Endothelial cell (in vitro differentiated cells): ENCODE data around the gene DHRS7C. TPM values are rescaled to one million over a fixed set of nuclear protein-coding genes. Genes with fewer than 3 reads are reported as not detected.

Source experiments
- DNase-seq: peaks from one replicate; pipeline ENCODE4 v3.0.0; 2021; ENCODE audit warnings: low spot score
- H3K27ac Mint-ChIP-seq: one replicate; pipeline ENCODE4 v1.8.0; 2021; ENCODE audit warnings: mixed read lengths, inconsistent platforms; ENCODE audit not compliant: unreplicated experiment
- H3K27me3 Mint-ChIP-seq: one replicate; pipeline ENCODE4 v1.8.0; 2021; ENCODE audit warnings: mild to moderate bottlenecking, moderate library complexity, mixed read lengths, inconsistent platforms; ENCODE audit not compliant: unreplicated experiment
- H3K36me3 Mint-ChIP-seq: one replicate; pipeline ENCODE4 v1.8.0; 2021; ENCODE audit warnings: mild to moderate bottlenecking, low read depth, mixed read lengths, inconsistent platforms; ENCODE audit not compliant: unreplicated experiment
- H3K4me1 Mint-ChIP-seq: one replicate; pipeline ENCODE4 v1.8.0; 2021; ENCODE audit warnings: mild to moderate bottlenecking, mixed read lengths, inconsistent platforms; ENCODE audit not compliant: unreplicated experiment
- H3K4me3 Mint-ChIP-seq: one replicate; pipeline ENCODE4 v1.8.0; 2021; ENCODE audit warnings: mild to moderate bottlenecking, mixed read lengths, inconsistent platforms; ENCODE audit not compliant: unreplicated experiment
- H3K9me3 Mint-ChIP-seq: one replicate; pipeline ENCODE4 v1.8.0; 2021; ENCODE audit warnings: mixed read lengths, inconsistent platforms; ENCODE audit not compliant: unreplicated experiment
- CTCF ChIP-seq: fragments of 200-600 bp; sonication (generic); IDR thresholded peaks from one replicate; pipeline ENCODE4 v1.5.0; 2021; ENCODE audit warnings: antibody characterized with exemption; ENCODE audit not compliant: unreplicated experiment
- total RNA-seq: library from RNA; stranded (reverse); fragmentation: NEBNext Ultra II Directional; extraction: Animal tissue kit (Norgen Biotek cat#: 25700); gene quantifications from one replicate; pipeline ENCODE4 v1.2.1, GENCODE V29; 2021; ENCODE audit not compliant: unreplicated experiment

The DHRS7C gene
- total RNA-seq, 1 donor from 2014 or later = 0.31 TPM

- H3K27me3 Mint-ChIP-seq = peaks cover 2% of the 10 kb centered on the region
- peaks cover under 1% of the 10 kb centered on the region for H3K4me1 Mint-ChIP-seq
- DNase-seq = no peak
- TF ChIP-seq CTCF = no peak
- peaks cover under 1% of the 10 kb centered on the region for H3K36me3 Mint-ChIP-seq
- H3K4me3 Mint-ChIP-seq = no peak overlapping the region
- H3K9me3 Mint-ChIP-seq = no peaks in the 10 kb centered on the region
- H3K27ac Mint-ChIP-seq = no peak overlapping the region
Observed at GRCh38 chr17:9811086-9811485, 19.7 kb upstream of the DHRS7C start.

GRCh38 chr17:9810100-9810949 is 18.9 kb upstream of the DHRS7C start:
- Mint-ChIP-seq H3K4me3 (no peak overlapping the region), H3K4me1 (no peaks in the 10 kb centered on the region), H3K9me3 (no peaks in the 10 kb centered on the region), H3K27ac (no peak overlapping the region), H3K36me3 (no peaks in the 10 kb centered on the region), H3K27me3 (peaks cover 2% of the 10 kb centered on the region)
- no peak for TF ChIP-seq CTCF
- no peak for DNase-seq

GRCh38 chr17:9809409-9809808 is 18.0 kb upstream of the DHRS7C start:
- H3K4me1 Mint-ChIP-seq = no peaks in the 10 kb centered on the region
- no peak for TF ChIP-seq CTCF
- H3K4me3 Mint-ChIP-seq = no peak overlapping the region
- DNase-seq = no peak
- no peak overlapping the region for H3K27ac Mint-ChIP-seq
- H3K36me3 Mint-ChIP-seq = no peaks in the 10 kb centered on the region
- H3K9me3 Mint-ChIP-seq = no peaks in the 10 kb centered on the region
- peaks cover 2% of the 10 kb centered on the region for H3K27me3 Mint-ChIP-seq

GRCh38 chr17:9806699-9807098 is 15.3 kb upstream of the DHRS7C start:
- DNase-seq = no peak
- no peak for TF ChIP-seq CTCF
- no peak overlapping the region for H3K4me3 Mint-ChIP-seq
- no peaks in the 10 kb centered on the region for H3K36me3 Mint-ChIP-seq
- no peaks in the 10 kb centered on the region for H3K4me1 Mint-ChIP-seq
- peaks cover 4% of the 10 kb centered on the region for H3K27me3 Mint-ChIP-seq
- H3K27ac Mint-ChIP-seq = no peak overlapping the region
- no peaks in the 10 kb centered on the region for H3K9me3 Mint-ChIP-seq

- H3K4me1 Mint-ChIP-seq = no peaks in the 10 kb centered on the region
- no peak for TF ChIP-seq CTCF
- no peaks in the 10 kb centered on the region for H3K9me3 Mint-ChIP-seq
- no peaks in the 10 kb centered on the region for H3K36me3 Mint-ChIP-seq
- H3K27me3 Mint-ChIP-seq = peaks cover 4% of the 10 kb centered on the region
- no peak overlapping the region for H3K4me3 Mint-ChIP-seq
- no peak overlapping the region for H3K27ac Mint-ChIP-seq
- no peak for DNase-seq
Observed at GRCh38 chr17:9805769-9806168, 14.4 kb upstream of the DHRS7C start.
